Endometrium (tissue), 2 donors: ENCODE measurements around the gene TSPAN19.

Experiments
- FAIRE-seq: peaks from 2 replicates; lab custom pipeline; 2012; peaks lifted over from hg19 to GRCh38; lab: Jason Lieb, UNC
- donor health status: control.
- donor health status: control.

Gene TSPAN19

DNA sequence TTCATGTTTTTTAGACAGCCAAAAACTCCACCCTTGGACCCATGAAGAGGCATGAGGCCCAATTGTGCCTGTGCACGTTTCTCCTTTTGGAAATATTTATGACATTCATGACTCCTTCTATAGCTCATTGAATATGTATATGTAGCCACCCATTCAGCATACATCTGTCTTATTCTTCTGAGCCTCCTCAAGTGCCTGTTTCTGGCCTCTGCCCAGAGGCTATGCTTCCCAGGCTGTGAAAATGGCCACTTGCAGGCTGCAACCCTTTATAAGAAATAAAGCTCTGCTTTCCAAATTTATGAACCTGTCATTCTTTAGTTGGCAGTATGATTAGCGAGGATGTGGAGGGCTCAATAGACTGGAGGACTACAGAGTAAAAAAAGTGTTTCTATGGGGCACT, 35.3 kb downstream of the TSPAN19 start:
- no peak for FAIRE-seq

GRCh38 chr12:84998341-84998740, 37.7 kb downstream of the TSPAN19 start:
- FAIRE-seq: no peak

DNA sequence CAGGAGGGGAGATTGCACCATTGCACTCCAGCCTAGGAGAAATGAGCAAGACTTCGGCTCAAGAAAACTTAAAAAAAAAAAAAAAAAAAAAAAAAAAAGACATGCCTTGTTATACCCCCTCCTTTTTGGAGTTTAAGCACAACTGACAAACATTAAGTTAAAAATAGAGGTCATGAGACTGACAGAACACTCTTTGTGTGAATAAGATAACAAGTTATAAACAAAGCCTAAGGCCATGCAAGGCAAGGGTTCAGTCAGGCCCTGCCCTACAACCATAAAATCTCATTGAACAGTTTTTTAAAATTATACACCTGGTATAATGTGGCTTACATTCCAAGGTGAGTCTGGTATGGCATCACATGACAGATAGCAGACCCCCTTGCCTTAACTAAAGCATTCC, 39.3 kb downstream of the TSPAN19 start:
- no peak for FAIRE-seq

DNA sequence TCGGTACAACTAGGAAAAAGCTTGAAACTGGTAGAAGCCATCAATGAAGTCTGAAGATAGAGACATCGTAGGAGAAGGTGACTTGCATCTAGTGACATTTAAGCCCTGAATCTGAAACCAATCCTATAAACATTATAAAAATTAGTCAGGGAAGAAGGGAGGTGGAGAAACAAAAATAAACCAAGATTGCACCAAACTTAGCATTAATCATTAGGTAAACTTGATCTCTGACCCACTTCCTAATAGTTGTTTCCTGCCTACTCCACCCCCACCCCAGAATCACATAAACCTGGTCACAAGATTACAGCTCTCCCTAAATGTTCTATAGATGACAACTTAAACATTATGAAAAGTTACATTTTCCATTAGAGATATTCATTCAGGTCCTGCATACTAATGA, 40.4 kb downstream of the TSPAN19 start:
- FAIRE-seq: no peak

DNA sequence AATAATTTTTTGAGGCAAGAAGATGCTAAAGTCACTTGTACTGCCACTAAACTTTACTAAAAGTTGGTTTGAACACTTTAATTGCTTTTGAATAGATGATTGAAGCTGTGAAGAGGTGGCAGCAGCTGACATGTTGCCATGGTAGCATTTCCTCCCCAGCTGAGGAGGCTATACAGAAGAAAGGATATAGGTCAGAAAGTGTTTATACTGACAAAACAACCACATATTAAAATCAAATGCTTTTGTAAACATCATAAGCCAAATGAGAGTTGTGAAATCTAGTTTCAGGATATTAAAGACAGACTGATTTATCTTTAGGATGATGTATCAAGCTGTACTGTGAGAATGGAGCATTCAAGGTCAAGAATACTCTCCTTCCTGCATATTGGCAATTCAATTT, 41.7 kb downstream of the TSPAN19 start:
- FAIRE-seq: no peak

DNA sequence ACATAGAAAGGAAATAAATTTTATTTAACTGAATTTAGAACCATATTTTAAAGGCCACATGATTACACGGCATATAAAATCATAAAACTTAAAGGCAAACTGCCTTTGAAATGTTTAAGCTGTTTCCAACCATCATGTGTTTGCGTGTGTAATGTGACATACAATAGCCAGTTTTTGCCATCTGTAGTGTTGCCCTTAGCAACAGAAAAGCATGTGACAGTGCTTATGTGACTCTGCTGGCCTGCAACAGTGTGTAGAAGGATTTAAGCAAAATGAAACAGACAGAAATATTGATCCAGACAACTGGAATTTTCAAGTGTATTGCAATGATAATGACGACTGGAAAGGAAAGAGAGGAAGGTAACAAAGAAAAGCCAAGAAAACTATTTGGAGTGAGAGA, 49.5 kb downstream of the TSPAN19 start:
- FAIRE-seq: no peak

DNA sequence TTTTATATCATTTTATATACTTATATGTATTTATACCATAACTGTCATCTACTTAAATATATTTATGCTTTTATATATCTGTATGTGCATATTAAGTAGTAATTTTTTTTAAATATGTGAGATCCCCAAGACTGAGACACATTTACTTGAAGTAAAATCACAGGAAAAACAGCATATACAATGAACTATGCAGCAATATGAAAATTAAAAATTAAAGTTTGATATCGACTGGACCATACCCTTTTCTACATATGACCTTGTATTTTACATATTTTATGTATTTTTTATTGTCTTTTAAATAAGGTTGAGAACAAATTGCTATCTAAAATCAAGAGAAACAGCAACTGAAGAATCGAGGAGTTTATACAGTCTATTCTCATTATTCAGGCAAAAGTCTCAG, 50.0 kb downstream of the TSPAN19 start:
- FAIRE-seq: no peak

DNA sequence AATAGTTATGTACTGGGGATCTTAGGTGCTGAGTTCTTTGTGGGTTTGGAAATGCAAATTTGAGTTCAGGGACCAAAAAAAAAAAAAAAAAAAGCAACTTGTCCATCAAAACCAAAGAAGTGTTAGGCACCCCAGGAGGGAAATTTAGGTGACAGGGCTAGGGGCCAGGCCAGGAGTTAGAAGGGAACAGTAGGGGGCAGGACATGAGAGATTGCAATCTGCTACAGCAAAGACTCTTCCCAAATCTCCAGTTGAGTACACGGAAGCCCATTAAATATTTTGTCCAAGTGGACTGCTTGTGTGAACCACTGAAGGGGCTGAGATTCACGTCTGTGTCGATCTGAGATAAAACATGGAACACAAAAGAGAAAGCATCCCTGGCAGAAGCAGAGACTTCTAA, 52.8 kb downstream of the TSPAN19 start:
- no peak for FAIRE-seq

DNA sequence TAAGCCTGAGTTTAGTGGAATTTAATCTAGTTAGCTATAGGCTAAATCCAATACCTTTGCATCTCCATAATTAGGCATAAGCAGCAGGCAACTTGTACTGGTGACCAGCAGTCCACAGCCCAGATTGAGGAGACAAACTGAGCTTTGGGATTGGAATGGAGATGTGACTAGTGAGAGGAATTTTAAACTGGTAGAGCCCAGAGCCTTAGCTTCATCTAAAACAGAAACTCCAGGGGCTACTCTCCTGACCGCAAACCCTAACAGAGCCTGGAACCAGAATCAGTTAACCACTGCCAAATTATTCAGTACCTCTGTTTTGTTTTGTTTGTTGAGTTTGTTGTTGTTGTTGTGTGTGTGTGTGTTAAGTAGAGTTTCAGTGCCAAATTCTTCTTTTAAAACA, 53.2 kb downstream of the TSPAN19 start:
- FAIRE-seq: no peak

DNA sequence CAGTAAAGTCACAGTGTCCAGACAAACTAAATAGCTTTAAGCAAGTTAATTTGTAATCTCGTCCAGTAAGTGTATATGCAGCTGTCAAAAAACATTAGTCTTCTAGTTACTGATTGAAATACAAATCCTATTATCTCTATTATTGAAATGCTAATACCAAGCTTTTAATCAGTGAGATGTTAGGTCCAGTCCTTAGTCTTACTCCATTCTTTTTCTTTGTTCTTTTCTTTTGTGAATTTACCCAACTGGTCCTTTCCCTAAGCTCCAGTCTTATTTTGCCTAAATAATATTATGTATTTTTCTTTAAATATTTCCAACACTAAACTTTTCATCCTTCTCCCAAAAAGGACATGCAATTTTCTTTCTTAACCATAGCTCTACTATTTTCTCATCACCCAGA, 57.2 kb downstream of the TSPAN19 start:
- FAIRE-seq: no peak

- FAIRE-seq: no peak
These were observed 59.9 kb downstream of the TSPAN19 start for GRCh38 chr12:84976133-84976532.

GRCh38 chr12:84974155-84974815, 61.8 kb downstream of the TSPAN19 start:
- FAIRE-seq: no peak

GRCh38 chr12:84973026-84973425, 63.1 kb downstream of the TSPAN19 start:
- FAIRE-seq: no peak

- FAIRE-seq: no peak
These were observed 66.9 kb downstream of the TSPAN19 start for GRCh38 chr12:84969226-84969625.
